HL-60 (cell line): ENCODE data around the gene SNRNP48.

Experiments used
- DNase-seq, 2 experiments: peaks; one replicate each; pipeline ENCODE4 v3.0.0-alpha.2; 2010 to 2020; ENCODE audit warnings: low read depth in 1 of 2, low spot score in 1 of 2
- H3K27ac ChIP-seq: fragments of 250-450 bp; sonication (Bioruptor Pico); replicated peaks from 2 replicates; pipeline ENCODE4 v1.5.1; 2020; ENCODE audit warnings: mild to moderate bottlenecking, moderate library complexity
- H3K27me3 ChIP-seq: fragments of 250-450 bp; sonication (Bioruptor Pico); 2 replicates; pipeline ENCODE4 v1.5.1; 2021; ENCODE audit warnings: mild to moderate bottlenecking, moderate library complexity; ENCODE audit not compliant: insufficient read depth, poor library complexity, severe bottlenecking
- H3K4me3 ChIP-seq: replicated peaks from 2 replicates; pipeline ENCODE4 v1.5.1; 2011; ENCODE audit warnings: mild to moderate bottlenecking, control low read depth, low read length; ENCODE audit not compliant: insufficient read depth
- CTCF ChIP-seq: IDR thresholded peaks from one replicate; pipeline ENCODE4 v1.5.1; 2011; ENCODE audit warnings: low read length, control low read depth, inconsistent platforms; ENCODE audit not compliant: insufficient read depth
- GABPA ChIP-seq: IDR thresholded peaks from 2 replicates; pipeline ENCODE4 v1.6.1; 2012; ENCODE audit warnings: low read depth
- POLR2AphosphoS5 ChIP-seq: IDR thresholded peaks from 2 replicates; pipeline ENCODE4 v1.6.1; 2012; ENCODE audit warnings: low read depth
- REST ChIP-seq: IDR thresholded peaks from 2 replicates; pipeline ENCODE4 v1.6.1; 2012; ENCODE audit warnings: low read depth; ENCODE audit not compliant: insufficient replicate concordance
- SPI1 ChIP-seq: IDR thresholded peaks from 2 replicates; pipeline ENCODE4 v1.6.1; 2012; ENCODE audit warnings: low read depth, mild to moderate bottlenecking, borderline replicate concordance

The SNRNP48 gene

GRCh38 chr6:7636151-7636550 is 46.2 kb downstream of the SNRNP48 start:
- no peak for TF ChIP-seq SPI1
- no peak for TF ChIP-seq POLR2AphosphoS5
- no peak for TF ChIP-seq GABPA
- no peak for TF ChIP-seq CTCF
- TF ChIP-seq REST = no peak
- Histone ChIP-seq H3K4me3 (no peak overlapping the region), H3K27ac (no peak overlapping the region), H3K27me3 (no peaks in the 10 kb centered on the region)
- DNase-seq = no peak

- Histone ChIP-seq H3K27me3 (no peaks in the 10 kb centered on the region), H3K4me3 (no peak overlapping the region), H3K27ac (no peak overlapping the region)
- no peak for TF ChIP-seq POLR2AphosphoS5
- TF ChIP-seq REST = no peak
- TF ChIP-seq GABPA = no peak
- no peak for TF ChIP-seq CTCF
- no peak for TF ChIP-seq SPI1
- no peak for DNase-seq
Measured at GRCh38 chr6:7637533-7637932, 47.5 kb downstream of the SNRNP48 start.

- no peaks in the 10 kb centered on the region for H3K27me3 ChIP-seq
- H3K27ac ChIP-seq = no peak overlapping the region
- TF ChIP-seq GABPA = no peak
- no peak for TF ChIP-seq CTCF
- no peak for TF ChIP-seq SPI1
- H3K4me3 ChIP-seq = no peak overlapping the region
- DNase-seq = no peak
Measured at GRCh38 chr6:7639427-7639826, 49.4 kb downstream of the SNRNP48 start.

DNA sequence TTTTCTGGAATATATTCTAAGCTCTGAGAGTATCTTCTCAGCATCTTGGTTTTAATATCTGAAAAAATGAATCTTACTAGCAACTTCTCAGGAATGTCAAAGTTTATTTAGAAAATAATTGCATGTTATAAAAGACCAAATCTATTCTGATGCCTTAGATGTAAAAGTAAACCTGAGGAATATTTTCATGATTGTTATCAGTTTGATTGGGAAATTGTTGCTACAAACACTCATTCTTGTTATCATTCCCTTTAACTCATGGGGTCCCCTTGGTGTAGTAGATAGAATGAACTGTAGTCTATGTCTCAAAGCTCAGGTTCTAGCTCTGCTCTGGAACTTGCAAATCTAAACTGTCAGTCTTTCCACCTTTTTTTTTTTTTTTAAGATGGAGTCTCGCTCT is 50.0 kb downstream of the SNRNP48 start:
- no peak for DNase-seq
- no peaks in the 10 kb centered on the region for H3K27me3 ChIP-seq
- TF ChIP-seq POLR2AphosphoS5 (no peak), CTCF (no peak), REST (no peak), GABPA (no peak), SPI1 (no peak)
- no peak overlapping the region for H3K4me3 ChIP-seq
- H3K27ac ChIP-seq = no peak overlapping the region
